Measurements from ENCODE around the gene ABHD5.

GRCh38 chr3:43686700-43687498, 3.8 kb upstream of the ABHD5 start:
- TF ChIP-seq GATA2 (IDR thresholded peaks at IDR 0.05; ENCODE audit: low read depth, low read length) (no peak), GATA3 (IDR thresholded peaks at IDR 0.05; ENCODE audit: low read depth, low read length) (no peak)

All from SH-SY5Y (cell line).